HG03064 (cell line): ENCODE data around the gene GLP2R.
"Not testable (repeated sequence)": the region's sequence is repeated elsewhere in the genome, so short reads cannot be mapped to it uniquely, and the experiment has no call there.

Experiments
- ATAC-seq: cut with Tn5 transposase; IDR thresholded peaks from one replicate; pipeline ENCODE4 v1.9.1; 2021; ENCODE audit warnings: low read depth; ENCODE audit not compliant: unreplicated experiment

The GLP2R gene

DNA sequence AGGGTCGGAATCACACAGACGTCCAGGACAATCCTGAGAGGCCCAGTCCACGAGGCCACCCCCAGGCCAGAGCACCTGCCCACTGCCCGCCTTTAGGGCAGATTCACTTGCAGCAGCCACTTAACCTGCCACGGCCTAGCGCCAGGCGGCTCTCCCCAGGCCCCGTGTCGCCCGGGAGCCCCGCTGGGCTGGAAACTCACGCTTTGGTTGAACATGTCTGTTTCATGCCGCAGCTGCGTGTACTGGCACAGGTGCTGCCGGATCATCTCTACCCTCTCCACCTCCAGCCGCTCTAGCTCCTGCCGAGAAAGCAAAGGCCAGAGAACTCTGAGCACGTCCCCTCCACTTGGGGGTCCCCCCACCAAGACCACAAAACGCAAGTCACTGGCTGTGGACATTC lies 92.1 kb downstream of the GLP2R start:
- ATAC-seq = no peak

DNA sequence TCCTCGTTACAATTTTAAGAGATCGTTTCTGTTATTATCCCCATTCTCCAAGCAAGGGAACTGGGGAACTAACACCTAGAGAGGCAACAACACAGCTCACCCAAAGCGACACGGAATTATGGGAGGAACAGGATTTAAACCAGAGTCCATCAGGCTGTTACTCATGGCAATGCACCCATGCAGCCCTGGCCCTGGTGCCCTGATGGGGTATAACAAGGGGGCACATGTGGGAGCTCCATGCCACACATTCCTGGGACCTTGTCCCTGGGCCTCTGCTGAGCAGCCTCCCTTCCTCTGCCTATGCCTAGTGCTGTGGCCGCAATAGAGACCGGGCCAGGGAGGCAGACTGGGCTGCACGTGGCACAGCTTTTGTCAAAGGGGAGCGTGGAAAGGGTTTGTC lies 92.6 kb downstream of the GLP2R start:
- ATAC-seq = no peak

DNA sequence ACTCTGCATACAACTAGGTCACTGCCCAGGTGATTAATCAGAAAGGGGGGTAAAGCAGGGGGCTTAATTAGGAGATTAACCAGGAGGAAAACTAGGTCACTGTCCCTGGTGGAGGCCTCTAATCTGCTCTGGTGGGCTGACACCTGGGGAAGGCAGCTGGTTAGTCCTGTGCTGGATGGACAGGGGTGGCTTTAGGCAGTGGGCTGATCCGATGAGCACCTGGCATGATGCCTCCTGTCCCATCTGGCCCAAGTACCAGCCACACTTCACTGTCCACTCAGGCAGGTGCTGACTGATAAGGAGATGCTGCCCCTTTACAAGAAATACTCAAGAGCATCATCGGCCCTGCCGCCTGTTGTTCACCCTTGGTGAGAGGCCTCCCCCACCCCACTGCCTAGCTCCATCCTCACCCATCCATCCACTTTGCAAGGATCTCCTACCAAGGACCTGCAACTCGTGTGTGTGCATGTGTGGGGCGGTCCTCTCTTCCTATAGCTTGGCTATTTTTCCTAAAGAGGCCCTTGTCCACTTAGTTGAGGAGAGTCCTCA lies 93.2 kb downstream of the GLP2R start:
- no peak for ATAC-seq

DNA sequence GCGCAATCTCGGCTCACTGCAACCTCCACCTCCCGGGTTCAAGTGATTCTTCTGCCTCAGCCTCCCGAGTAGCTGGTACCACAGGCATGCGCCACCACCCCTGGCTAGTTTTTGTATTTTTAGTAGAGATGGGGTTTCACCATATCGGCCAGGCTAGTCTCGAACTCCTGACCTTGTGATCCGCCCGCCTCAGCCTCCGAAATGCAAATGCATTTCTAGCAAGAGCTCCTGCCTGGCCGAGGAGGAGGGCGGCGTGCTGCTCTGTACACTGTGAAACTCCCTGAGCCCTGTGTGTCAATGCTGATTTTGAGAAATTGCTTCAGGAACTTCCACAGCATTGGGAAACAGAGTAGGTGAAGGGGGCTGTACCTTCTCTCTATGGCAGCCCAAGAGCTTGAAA lies 95.5 kb downstream of the GLP2R start:
- not testable (repeated sequence) for ATAC-seq

DNA sequence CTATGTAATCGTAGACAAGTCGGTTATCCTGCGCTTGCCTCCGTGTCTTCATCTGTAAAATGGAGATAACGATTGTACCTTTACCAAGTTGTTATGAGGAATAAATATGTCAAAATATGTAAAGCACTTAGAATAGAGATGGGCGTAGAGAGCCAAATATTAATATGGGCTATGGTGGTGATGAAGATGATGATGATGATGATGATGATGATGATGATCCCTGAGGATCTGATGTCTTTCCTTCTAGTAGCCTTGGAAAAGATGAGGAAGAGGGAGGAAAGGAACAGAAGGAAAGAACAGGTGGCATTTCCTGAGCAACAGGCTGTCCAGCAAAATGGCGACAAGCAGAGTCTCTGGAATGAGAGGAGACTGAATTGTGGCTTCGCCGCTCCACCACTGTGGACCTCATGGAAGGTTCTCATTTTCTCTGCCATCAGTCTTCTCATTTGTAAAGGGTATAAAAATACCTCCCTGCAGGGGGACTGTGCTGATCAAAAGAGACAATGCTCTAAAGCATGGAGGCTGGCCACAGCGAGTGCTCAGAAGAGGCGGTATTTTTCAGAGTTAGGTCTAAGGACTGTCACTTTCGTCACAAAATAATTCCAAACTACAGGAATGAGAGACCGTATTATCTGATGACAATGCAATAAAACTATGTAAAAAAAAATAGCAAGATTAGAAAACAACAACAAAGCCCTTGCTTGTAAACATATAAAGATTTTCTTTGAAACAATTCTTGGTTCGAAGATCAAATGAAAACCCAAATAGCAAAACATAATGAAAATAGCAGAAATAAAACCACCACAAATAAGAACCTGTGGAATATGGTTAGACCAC lies 96.5 kb downstream of the GLP2R start:
- no peak for ATAC-seq

DNA sequence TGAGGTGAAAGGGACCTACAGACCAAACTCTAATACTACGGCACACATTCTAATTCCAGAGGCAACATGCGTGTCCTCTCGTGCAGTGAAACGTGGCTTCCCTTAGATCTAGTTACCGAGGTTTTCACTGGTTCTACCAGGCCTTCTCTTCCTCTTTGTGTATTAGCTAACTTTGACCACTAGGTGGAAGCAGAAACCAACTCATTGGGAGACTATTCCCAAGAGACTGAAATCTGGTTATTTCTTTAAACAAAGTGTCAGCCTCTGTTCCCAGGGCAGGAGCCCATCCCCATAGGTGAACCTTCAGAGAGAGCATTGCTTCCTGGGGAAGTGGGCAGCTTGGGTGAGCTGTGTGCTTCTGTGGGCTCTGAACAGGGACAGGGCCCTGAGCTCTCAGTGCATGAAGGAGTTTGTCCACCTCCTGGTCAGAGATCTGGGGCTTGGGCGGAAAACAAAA lies 99.0 kb downstream of the GLP2R start:
- ATAC-seq = no peak

DNA sequence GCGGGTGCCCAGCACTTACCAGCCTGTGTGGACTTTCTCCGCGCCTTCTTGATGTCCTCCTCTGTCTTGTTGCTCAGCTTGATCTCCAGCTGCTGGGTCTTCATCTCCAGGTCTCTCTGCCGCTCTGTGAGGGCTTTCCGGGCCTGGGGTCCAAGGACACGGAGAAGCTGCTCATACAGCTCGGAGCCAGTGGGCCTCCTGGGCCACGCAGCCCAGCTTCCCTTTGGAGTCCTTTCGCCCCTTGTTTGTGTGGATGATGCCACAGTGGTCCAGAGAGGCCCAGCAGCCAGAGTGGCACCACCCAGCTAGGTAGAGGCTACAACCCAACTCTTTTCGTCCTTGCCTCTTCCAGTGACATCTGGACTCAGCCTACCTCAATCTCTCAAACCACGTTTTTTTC lies 99.7 kb downstream of the GLP2R start:
- ATAC-seq = no peak

DNA sequence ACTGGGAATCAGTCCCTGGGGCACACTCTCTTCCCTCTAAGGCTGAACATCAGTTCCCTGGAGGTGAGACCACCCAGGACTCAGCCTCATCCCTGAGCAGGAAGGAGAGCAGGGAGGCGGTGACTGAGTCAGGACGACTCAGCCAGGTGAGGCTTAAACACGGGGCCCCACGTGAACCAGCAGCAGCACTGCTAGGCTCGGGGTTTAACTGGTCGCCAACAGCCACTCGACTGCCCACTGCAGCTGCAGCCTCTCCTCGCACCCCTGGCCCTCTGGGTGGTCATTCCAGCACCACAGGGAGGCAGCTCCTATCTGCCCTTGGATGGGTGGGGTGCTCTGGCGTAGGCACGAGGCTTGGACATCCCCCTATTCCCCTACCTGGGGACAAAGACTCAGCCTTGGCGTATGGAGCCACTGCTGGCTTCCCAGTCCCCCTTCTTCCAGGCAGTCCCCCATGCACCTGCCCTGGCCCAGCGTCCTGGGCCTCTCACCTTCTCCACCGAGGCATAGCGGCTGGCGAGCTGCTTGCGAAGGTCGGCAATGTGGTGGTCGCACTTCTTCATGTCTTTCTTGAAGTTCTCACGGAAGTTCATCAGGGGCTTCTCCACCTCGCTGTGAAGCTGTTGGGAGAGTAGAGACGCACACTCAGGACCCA lies 100.6 kb downstream of the GLP2R start:
- ATAC-seq = no peak

DNA sequence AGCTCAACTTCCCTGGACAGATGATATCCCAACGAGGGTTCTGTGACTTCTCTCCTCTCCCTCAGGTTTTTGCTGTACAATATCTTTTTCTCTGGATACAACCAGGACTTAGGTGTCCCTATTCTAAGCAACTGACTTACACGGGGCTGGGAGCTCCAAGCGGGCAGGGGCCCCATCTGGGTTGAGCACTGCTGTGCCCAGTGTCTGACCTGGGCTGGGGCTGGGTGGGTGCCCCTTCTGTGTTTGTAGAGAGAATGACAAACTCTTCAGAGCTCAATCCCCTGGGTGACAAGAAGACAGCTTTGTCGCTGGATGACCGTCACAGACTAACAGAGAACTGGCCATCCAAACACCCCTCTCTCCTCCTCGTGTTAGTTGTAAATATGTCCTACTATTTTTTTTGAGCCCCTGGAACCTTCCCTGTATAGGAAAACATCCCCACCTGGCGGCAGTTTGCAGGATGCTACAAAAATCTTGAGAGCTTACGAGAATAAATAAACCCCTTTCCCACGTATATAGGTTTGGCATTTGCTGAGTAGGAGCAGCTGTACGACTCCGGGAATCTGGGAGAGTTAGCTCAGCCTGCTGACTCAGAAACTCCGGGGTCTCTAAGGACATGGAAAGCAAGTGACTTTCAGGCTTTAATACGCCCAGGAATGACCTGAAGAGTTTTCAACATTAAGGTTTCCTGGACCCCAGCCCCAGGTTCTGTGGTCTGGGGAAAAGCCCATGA lies 103.0 kb downstream of the GLP2R start:
- no peak for ATAC-seq

DNA sequence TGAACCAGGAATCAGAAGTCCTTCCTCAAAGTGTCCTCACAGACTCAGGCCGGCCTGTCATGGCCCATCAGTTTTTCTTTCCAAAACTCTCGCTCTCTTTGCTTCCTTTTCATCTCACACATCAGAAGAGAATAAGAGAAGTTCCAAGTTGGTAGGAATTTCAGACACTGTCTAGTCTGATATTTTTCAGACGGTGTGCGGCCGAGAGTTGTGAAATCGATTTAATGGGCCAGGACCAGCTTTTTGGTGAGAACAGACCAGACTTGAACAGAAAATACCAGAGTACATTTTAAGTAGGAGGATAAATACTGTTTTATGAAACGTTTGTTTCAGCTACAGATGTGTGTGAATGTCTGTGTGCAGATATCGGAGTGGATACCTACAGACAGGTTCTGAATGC lies 104.1 kb downstream of the GLP2R start:
- ATAC-seq = no peak

DNA sequence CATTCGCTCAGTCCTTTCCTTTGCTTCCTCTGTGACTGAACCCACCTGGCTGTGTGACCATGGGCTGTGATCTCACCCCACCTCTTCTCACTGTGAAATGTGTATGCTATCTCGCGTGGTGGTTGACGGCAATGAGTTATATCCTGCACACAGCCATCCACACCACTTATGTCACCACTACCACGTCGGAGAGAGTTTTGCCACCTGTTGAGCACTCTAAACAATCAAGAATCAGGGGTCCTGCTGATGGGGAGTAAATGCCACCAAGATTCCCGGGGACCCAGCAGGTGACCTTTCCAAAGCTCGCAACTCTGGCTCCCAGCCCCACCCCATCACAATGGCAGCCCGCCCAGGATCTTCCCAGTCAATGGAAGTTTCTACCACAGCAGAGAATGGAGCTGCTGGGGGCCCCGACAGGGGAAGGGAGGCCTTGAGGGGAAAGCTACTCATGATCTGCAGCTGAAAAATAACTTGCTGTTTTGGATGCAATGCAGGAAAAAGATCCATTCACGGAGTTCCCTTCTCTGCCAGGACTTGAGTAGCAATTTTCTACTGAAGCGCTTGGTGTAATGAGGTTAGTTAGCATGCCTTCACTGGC lies 105.5 kb downstream of the GLP2R start:
- ATAC-seq = no peak

DNA sequence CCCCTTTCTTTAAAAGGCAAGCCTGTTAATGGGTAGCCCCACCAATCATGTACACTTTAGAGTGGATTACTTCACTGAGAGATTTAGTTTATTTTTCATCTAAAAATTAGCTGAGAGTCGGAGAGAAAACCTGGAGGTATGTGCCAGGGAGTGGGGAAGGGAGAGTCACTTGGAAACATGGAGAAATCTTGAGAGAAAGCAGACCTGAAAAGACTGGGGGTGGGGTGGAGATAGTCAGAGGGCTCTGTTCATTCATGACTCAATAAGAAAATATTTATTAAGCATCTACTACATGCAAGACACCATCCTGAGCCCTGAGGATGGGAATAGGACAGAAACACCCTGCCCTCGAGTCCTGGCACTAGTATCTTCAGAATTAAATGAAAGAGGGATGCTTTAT lies 106.8 kb downstream of the GLP2R start:
- no peak for ATAC-seq

DNA sequence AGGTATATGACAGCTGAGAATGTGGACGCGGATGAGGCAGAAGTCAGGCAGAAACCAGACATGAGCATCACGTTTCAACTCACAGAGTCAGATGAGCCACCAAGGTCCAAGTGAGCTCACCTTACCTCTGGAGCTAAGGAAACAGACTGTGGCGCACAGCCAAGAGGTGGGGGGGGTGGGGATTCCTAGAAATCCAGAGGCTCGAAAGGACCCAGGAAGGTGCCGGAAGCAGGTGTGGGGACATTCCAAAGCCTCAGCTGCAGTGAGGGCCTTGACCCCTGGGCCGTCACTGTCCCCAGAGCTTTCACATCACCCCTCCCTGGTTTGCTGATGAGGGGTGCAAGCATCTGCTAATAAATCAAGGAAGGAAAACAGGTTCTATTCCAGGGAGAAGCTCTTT lies 108.6 kb downstream of the GLP2R start:
- ATAC-seq = no peak

DNA sequence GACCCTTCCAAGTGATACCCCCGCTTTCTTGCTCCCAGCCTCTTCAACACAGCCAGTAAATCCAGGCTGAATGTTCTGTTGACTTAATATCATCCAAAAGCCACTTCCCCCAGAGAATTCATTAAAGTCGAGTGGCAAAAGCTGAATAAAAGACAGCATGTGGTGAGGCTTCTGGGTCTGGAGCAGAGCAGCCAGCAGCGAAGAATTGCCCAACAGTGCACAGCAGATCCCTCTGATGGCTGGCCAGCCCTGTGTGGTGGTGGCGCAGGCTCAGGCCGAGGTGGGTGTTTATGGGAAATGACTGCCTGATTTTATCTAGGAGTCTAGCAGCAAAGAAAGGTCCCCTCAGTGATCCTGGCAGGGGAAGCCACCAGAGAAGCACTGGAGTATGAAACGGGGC lies 109.7 kb downstream of the GLP2R start:
- ATAC-seq = no peak

DNA sequence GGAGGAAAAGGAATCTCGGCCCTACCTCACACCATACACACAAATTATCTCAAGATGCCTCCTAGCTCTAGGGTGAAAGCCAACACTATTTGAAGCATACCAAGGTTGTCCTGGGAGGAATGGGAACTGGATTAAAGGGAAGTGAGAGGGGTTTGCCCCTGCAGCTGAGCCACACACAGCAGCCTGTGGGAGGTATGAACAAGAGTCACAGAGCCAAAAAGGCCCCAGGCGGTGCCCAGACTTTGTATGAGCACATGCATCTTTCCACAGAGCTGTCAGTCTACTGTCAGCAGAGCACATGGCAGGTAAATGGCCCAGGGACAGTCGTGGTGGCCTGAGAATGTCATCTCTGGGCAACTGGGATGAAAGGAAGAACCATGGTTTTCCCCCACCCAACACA lies 110.4 kb downstream of the GLP2R start:
- ATAC-seq = no peak

DNA sequence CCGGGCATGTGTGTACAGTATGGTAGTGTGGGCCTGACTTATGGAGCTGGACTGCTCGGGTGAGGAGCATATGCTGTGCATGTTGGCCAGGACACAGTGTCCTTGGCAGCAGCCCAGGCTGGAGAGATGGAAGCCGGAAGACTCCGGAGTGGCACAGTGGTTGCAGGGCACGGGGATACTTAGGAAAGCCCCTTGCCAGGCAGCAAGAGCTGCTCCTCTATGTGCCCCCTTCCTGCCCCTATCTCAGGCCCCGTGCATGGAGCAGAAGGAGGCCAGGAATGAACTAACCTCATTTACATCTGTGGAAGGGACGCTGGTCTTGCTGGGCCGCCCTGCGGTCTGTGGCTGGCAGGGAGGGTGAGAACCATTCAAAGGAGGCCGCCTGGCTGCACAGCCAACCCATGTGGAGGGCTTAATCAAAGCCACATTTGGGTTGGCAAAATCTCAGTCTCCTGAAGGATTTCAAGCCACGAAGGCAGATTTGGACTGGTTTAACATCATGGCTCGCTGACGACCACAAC lies 111.6 kb downstream of the GLP2R start:
- ATAC-seq = no peak

DNA sequence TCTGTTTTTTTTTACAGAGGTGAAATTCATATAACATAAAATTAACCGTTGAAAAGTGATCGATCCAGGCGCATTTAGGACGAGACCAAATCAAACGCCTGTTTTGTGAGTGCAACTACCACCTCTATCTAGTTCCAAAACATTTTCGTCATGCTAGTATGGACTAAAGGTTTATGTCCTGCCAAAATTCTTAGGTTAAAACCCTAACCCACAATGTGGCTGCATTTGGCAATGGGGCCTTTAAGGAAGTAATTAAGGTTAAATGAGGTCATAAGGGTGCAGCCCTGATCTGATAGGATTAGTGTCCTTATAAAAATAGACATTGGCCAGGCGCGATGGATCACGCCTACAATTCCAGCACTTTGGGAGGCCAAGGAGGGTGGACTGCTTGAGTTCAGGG lies 112.2 kb downstream of the GLP2R start:
- no peak for ATAC-seq

DNA sequence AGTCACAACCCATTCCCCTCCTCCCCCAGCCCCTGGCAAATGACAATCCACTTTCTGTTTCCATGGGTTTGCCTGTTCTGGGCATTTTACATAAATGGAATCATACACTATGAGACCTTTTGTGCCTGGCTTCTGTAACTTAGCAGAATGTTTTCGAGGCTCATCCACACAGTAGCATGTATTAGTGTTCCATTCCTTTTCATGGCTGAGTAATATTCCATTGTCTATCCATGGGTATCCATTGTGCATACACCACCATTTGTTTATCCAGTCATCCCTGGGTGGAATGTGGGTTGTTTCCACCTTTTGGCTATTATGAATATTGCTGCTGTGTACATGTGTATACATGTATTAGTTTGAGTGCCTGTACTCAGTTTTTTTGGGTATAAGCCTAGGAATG lies 113.0 kb downstream of the GLP2R start:
- no peak for ATAC-seq

DNA sequence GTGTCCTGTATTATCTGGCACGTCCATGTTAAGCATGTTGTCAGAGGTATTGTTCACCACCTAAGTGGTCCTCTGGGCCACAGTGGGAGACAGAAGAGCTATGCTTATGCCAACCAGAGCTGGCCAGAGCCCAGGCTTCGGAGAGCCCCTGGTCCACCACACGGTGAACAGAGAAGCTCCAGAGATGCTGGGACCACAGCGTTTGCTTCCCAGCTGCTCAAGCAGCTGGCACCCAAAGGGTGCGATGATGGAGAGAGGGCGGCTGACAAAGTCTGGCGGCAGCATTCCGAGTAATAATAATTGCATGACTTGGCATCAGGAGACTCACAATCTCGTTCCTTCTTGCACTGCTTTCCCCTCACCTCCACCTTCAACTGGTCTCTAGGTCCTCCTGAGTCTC lies 115.1 kb downstream of the GLP2R start:
- ATAC-seq = no peak

DNA sequence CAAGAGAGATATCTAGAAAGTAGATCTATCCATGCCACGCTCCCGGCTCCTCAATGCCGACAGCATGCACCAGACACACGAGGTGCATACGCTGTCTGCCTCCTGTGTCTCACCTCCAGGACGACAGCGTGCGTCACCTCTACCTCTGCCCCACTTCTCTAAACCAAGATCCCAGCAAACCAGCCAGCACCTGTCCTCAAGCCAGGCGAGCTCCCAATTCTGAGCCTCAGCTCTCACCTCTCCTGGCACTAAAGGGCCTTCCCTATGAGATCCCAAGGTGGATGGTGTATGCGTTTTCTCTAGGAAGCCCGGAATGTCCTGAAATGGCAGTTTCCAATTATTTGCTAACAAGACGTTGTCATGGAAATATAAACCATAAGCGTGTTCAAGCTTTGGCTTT lies 115.6 kb downstream of the GLP2R start:
- ATAC-seq = no peak
